ENCODE measurements around the gene STAM. TPM values are rescaled to one million over a fixed set of nuclear protein-coding genes. Genes with fewer than 3 reads are reported as not detected.

Gene STAM
- total RNA-seq, 1 experiment from 2014 or later = 38.8 TPM

- Histone ChIP-seq H3K9me2 (ENCODE audit: insufficient read depth) (no peaks in the 10 kb centered on the region), H3K27me3 (ENCODE audit: insufficient read depth, low read depth) (no peaks in the 10 kb centered on the region), H3K4me3 (no peak overlapping the region), H3K9me3 (ENCODE audit: insufficient read depth, low read depth) (no peaks in the 10 kb centered on the region), H3K4me1 (replicated peaks; ENCODE audit: insufficient read depth) (no peaks in the 10 kb centered on the region), H4K20me1 (ENCODE audit: insufficient read depth) (no peaks in the 10 kb centered on the region), H3K79me2 (ENCODE audit: low read depth) (no peaks in the 10 kb centered on the region), H3F3A (ENCODE audit: insufficient read depth, low read depth) (no peaks in the 10 kb centered on the region), H3K4me2 (no peak overlapping the region), H3K27ac (no peak overlapping the region), H3K36me3 (ENCODE audit: low read depth) (no peaks in the 10 kb centered on the region), H2AFZ (no peak overlapping the region)
- peak in 1 of 2 experiments; percentile 43 for DNase-seq
- TF ChIP-seq CTCF (conservative IDR thresholded peaks at IDR 0.05) = peak; percentile 85
- TF ChIP-seq EZH2 (IDR thresholded peaks at IDR 0.05; ENCODE audit: low read depth) = no peak
- intact Hi-C loops (cut with micrococcal nuclease; ENCODE audit: unreplicated experiment) = loop anchor here (1.0 to 5.0 kb wide), 6 partner anchors 240 to 630 kb away; no protein-coding TSS in a partner anchor
- BruUV-seq (replicated peaks) = no TSS peak
- CTCF ChIA-PET = interaction anchor here (0.7 to 2.4 kb wide), 2 partner anchors 101 to 608 kb away, joined by 5 to 6 read pairs; no protein-coding TSS in a partner anchor
- POLR2A ChIA-PET (ENCODE audit: unreplicated experiment) = no interaction called here
Observed at GRCh38 chr10:17607603-17608332, 36.2 kb upstream of the STAM start.

- no peaks in the 10 kb centered on the region for H4K20me1 ChIP-seq (ENCODE audit: insufficient read depth)
- no peak overlapping the region for H3K4me3 ChIP-seq
- CTCF ChIA-PET = no interaction called here
- H3K27ac ChIP-seq = no peak overlapping the region
- intact Hi-C loops (cut with micrococcal nuclease; ENCODE audit: unreplicated experiment) = loop anchor here (5.0 kb wide), 4 partner anchors 238 to 628 kb away; no protein-coding TSS in a partner anchor
- POLR2A ChIA-PET (ENCODE audit: unreplicated experiment) = no interaction called here
- no peaks in the 10 kb centered on the region for H3K9me3 ChIP-seq (ENCODE audit: insufficient read depth, low read depth)
- BruUV-seq (replicated peaks) = no TSS peak
- no peak overlapping the region for H2AFZ ChIP-seq
- H3K4me2 ChIP-seq = no peak overlapping the region
- no peaks in the 10 kb centered on the region for H3K27me3 ChIP-seq (ENCODE audit: insufficient read depth, low read depth)
- DNase-seq = no peak
- H3K9me2 ChIP-seq (ENCODE audit: insufficient read depth) = no peaks in the 10 kb centered on the region
- no peaks in the 10 kb centered on the region for H3K79me2 ChIP-seq (ENCODE audit: low read depth)
- no peaks in the 10 kb centered on the region for H3K4me1 ChIP-seq (replicated peaks; ENCODE audit: insufficient read depth)
- TF ChIP-seq EZH2 (IDR thresholded peaks at IDR 0.05; ENCODE audit: low read depth) = no peak
- no peak for TF ChIP-seq CTCF (conservative IDR thresholded peaks at IDR 0.05)
- no peaks in the 10 kb centered on the region for H3F3A ChIP-seq (ENCODE audit: insufficient read depth, low read depth)
- no peaks in the 10 kb centered on the region for H3K36me3 ChIP-seq (ENCODE audit: low read depth)
Observed at GRCh38 chr10:17609523-17610079, 34.4 kb upstream of the STAM start.

GRCh38 chr10:17616403-17617030 lies 27.4 kb upstream of the STAM start:
- no TSS peak for BruUV-seq (replicated peaks)
- H2AFZ ChIP-seq = peak overlapping the region; percentile 97

More at GRCh38 chr10:17616403-17617030, 27.4 kb upstream of the STAM start:
- H3K4me3 ChIP-seq = peak overlapping the region; percentile 77; the same call in 1 of the 2 replicates
- no peaks in the 10 kb centered on the region for H3K36me3 ChIP-seq (ENCODE audit: low read depth)
- no peaks in the 10 kb centered on the region; the same call in 1 of the 2 replicates for H3F3A ChIP-seq (ENCODE audit: insufficient read depth, low read depth)
- H3K9me2 ChIP-seq (ENCODE audit: insufficient read depth) = no peaks in the 10 kb centered on the region
- 0 out of 2 replicates have a peak, but pooled peaks cover 5% of the 10 kb centered on the region for H3K79me2 ChIP-seq (ENCODE audit: low read depth)
- TF ChIP-seq EZH2 (IDR thresholded peaks at IDR 0.05; ENCODE audit: low read depth) = no peak
- TF ChIP-seq CTCF (conservative IDR thresholded peaks at IDR 0.05) = no peak
- CTCF ChIA-PET = interaction anchor here (0.6 to 0.9 kb wide), 4 partner anchors 60 to 234 kb away, joined by 3 to 9 read pairs (median 6); no protein-coding TSS in a partner anchor
- POLR2A ChIA-PET (ENCODE audit: unreplicated experiment) = interaction anchor here (0.6 to 0.7 kb wide), 2 partner anchors 171 to 799 kb away, joined by 4 to 5 read pairs; no protein-coding TSS in a partner anchor
- intact Hi-C loops (cut with micrococcal nuclease; ENCODE audit: unreplicated experiment) = loop anchor here (1.0 to 5.0 kb wide), 2 partner anchors 27 to 121 kb away; no protein-coding TSS in a partner anchor
- H3K4me1 ChIP-seq (replicated peaks; ENCODE audit: insufficient read depth) = no peaks in the 10 kb centered on the region
- peak overlapping the region; percentile 88 for H3K4me2 ChIP-seq
- H3K9me3 ChIP-seq (ENCODE audit: insufficient read depth, low read depth) = no peaks in the 10 kb centered on the region
- no peaks in the 10 kb centered on the region for H4K20me1 ChIP-seq (ENCODE audit: insufficient read depth)
- H3K27ac ChIP-seq = peak overlapping the region; percentile 65
- peak; percentile 42 to 71 for DNase-seq
- no peaks in the 10 kb centered on the region for H3K27me3 ChIP-seq (ENCODE audit: insufficient read depth, low read depth)
